Heart left ventricle (tissue), 13 donors: Measurements from ENCODE around the gene FKBP5.

Experiments used
- POLR2A ChIP-seq, 2 donors: fragments of 450-650 bp; IDR thresholded peaks; one replicate each; pipeline ENCODE4 v1.6.1; 2017; ENCODE audit warnings: antibody characterized with exemption in 2 of 2, mild to moderate bottlenecking in 2 of 2, moderate library complexity in 2 of 2
- TF ChIP-seq, protein P1 (sequence below), 12 donors: fragments of 200-600 bp; sonication (generic) in 4 of 12; IDR thresholded peaks; one replicate each; pipeline versions ENCODE4 v1.5.0 to v1.8.0; 2018 to 2022; ENCODE audit warnings: antibody characterized with exemption in 12 of 12, mild to moderate bottlenecking in 5 of 12
- donor health status: ischemic (EF 13 %, LVEDD 7.1; RV severe dilation, severe dysfunction).
- donor health status: DM: no; HTN: yes; CAD: no.
- donor health status: DM: no; HTN: no; CAD: no.
- donor health status: ischemic (EF 25% LVEDD 6.9; RV normal size, moderate dysfunction).
- donor health status: ischemic (EF 25% LVEDD 5.7; RV mildly dilated, moderate dysfunction).
- donor health status: ischemic (EF 35%, LVEDD 5.7; RV mildly dilated, moderate dysfunction).
- donor health status: nonischemic (EF 11% LVEDD 7.7; RV severe dilation, severe dysfunction).
- donor health status: DM: yes; HTN: yes; CAD: no.
- donor health status: PGD.
- donor health status: ischemic (EF 29% LVEDD 5.4; RV normal size, mild dysfunction).
- donor health status: nonischemic (EF 23%, LVEDD 6.1; RV moderate dilation, normal function).

DNA sequence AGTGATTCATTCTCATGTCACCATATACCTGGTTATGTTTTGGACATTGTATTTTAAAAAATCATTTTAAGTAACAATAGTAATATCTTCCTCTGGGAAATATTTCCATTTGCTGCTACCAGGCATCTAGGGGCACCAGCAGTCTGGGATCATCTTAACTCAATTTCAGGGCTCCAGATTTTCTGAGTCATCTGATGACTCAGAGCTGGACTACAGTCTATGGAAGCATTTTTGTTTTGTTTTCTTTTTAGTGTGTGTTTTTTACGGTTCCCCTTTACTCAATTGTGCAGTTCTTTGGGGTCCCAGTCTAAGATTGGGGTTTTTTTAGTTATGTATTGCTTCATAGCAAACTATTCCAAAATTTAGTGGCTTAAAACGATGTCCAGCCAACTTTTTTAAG, 5.7 kb upstream of the FKBP5 start:
- TF ChIP-seq, protein P1, sequence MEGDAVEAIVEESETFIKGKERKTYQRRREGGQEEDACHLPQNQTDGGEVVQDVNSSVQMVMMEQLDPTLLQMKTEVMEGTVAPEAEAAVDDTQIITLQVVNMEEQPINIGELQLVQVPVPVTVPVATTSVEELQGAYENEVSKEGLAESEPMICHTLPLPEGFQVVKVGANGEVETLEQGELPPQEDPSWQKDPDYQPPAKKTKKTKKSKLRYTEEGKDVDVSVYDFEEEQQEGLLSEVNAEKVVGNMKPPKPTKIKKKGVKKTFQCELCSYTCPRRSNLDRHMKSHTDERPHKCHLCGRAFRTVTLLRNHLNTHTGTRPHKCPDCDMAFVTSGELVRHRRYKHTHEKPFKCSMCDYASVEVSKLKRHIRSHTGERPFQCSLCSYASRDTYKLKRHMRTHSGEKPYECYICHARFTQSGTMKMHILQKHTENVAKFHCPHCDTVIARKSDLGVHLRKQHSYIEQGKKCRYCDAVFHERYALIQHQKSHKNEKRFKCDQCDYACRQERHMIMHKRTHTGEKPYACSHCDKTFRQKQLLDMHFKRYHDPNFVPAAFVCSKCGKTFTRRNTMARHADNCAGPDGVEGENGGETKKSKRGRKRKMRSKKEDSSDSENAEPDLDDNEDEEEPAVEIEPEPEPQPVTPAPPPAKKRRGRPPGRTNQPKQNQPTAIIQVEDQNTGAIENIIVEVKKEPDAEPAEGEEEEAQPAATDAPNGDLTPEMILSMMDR (IDR thresholded peaks at IDR 0.05), result no peak
- TF ChIP-seq POLR2A (IDR thresholded peaks at IDR 0.05), result no peak
